Stimulated activated effector memory CD8-positive, alpha-beta T cell treated with anti-CD3 and anti-CD28 coated beads, Interleukin-12 subunit alpha, Interleukin-12 subunit beta, amount 100 ng/mL, for 72 hours (primary cell): ENCODE measurements around the gene APOBR.
"Not testable (repeated sequence)": the region's sequence is repeated elsewhere in the genome, so short reads cannot be mapped to it uniquely, and the experiment has no call there.

Experiments used
- ATAC-seq: fragments of 150-1000 bp; cut with Tn5 transposase; 2 replicates; pipeline ENCODE4 v1.10.0; 2021
- DNase-seq, 2 donors: peaks; one replicate each; pipeline ENCODE4 v3.0.0; 2021 to 2022; ENCODE audit warnings: low spot score in 2 of 2
- H3K27ac Mint-ChIP-seq: one replicate; pipeline ENCODE4 v1.8.0; 2022; ENCODE audit warnings: mild to moderate bottlenecking, mixed read lengths
- H3K36me3 Mint-ChIP-seq: one replicate; pipeline ENCODE4 v1.8.0; 2022; ENCODE audit warnings: mild to moderate bottlenecking, mixed read lengths
- H3K4me1 Mint-ChIP-seq: one replicate; pipeline ENCODE4 v1.8.0; 2022; ENCODE audit warnings: mixed read lengths
- H3K4me3 Mint-ChIP-seq: one replicate; pipeline ENCODE4 v1.8.0; 2022; ENCODE audit warnings: mild to moderate bottlenecking, mixed read lengths
- H3K9me3 Mint-ChIP-seq: one replicate; pipeline ENCODE4 v1.8.0; 2022; ENCODE audit warnings: mixed read lengths

The APOBR gene

GRCh38 chr16:28531777-28532744, 37.6 kb downstream of the APOBR start:
- Mint-ChIP-seq H3K9me3 (peaks cover 3% of the 10 kb centered on the region), H3K36me3 (no peaks in the 10 kb centered on the region), H3K4me1 (peaks cover 26% of the 10 kb centered on the region), H3K27ac (no peak overlapping the region), H3K4me3 (no peak overlapping the region)
- DNase-seq (no peak), ATAC-seq (no peak)

- Mint-ChIP-seq H3K4me3 (no peak overlapping the region), H3K4me1 (peaks cover 35% of the 10 kb centered on the region), H3K9me3 (peaks cover 3% of the 10 kb centered on the region), H3K27ac (no peak overlapping the region), H3K36me3 (no peaks in the 10 kb centered on the region)
- DNase-seq (no peak), ATAC-seq (no peak)
Measured at GRCh38 chr16:28532940-28533647, 38.7 kb downstream of the APOBR start.

- no peak for DNase-seq
- no peak for ATAC-seq
Measured at GRCh38 chr16:28534542-28535373, 40.3 kb downstream of the APOBR start.

GRCh38 chr16:28537076-28537475, 42.6 kb downstream of the APOBR start:
- DNase-seq: no peak
- H3K36me3 Mint-ChIP-seq: no peaks in the 10 kb centered on the region
- H3K27ac Mint-ChIP-seq: peak overlapping the region; percentile 77
- H3K9me3 Mint-ChIP-seq: peaks cover 3% of the 10 kb centered on the region
- H3K4me1 Mint-ChIP-seq: peaks cover 33% of the 10 kb centered on the region
- no peak overlapping the region for H3K4me3 Mint-ChIP-seq
- ATAC-seq: no peak

More at GRCh38 chr16:28534542-28535373, 40.3 kb downstream of the APOBR start:
- no peaks in the 10 kb centered on the region for H3K36me3 Mint-ChIP-seq
- peaks cover 3% of the 10 kb centered on the region for H3K9me3 Mint-ChIP-seq
- peaks cover 36% of the 10 kb centered on the region for H3K4me1 Mint-ChIP-seq
- H3K27ac Mint-ChIP-seq: peak overlapping the region; percentile 89
- H3K4me3 Mint-ChIP-seq: peak overlapping the region; percentile 36

GRCh38 chr16:28537964-28538732, 43.7 kb downstream of the APOBR start:
- Mint-ChIP-seq H3K9me3 (peaks cover 3% of the 10 kb centered on the region), H3K36me3 (no peaks in the 10 kb centered on the region), H3K4me3 (no peak overlapping the region), H3K27ac (peak overlapping the region; percentile 5), H3K4me1 (peaks cover 31% of the 10 kb centered on the region)
- no peak for ATAC-seq
- no peak for DNase-seq

GRCh38 chr16:28538733-28539596, 44.5 kb downstream of the APOBR start, which contains the start of gene NUPR1:
Gene NUPR1, minus strand, starts transcription at chr16:28538974. Its CDS starts 67 bp downstream, at chr16:28538907.
- DNase-seq: no peak
- peak within 1 kb of the TSS; percentile 5 for H3K27ac Mint-ChIP-seq

DNA sequence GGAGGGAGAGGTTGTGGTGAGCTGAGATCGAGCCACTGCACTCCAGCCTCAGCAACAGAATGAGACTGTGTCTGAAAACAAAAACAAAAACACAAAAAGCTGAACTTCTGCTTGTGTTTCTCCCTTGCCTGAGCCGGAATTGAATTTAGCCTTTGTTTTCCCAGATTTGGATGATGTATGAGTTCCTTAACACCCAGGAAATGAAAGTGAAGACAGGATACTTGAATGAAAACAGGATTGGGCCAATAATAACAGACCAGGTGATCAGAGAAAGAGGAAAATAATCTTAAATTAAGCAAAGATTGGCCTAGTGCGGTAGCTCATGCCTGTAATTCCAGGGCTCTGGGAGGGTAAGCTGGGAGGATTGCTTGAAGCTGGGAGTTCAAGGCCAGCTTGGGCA, 45.9 kb downstream of the APOBR start:
- DNase-seq (no peak), ATAC-seq (no peak)
- H3K4me1 Mint-ChIP-seq: peaks cover 18% of the 10 kb centered on the region
- no peaks in the 10 kb centered on the region for H3K36me3 Mint-ChIP-seq
- H3K9me3 Mint-ChIP-seq: peaks cover 3% of the 10 kb centered on the region
- H3K4me3 Mint-ChIP-seq: no peak overlapping the region
- H3K27ac Mint-ChIP-seq: no peak overlapping the region

More at GRCh38 chr16:28538733-28539596, 44.5 kb downstream of the APOBR start, which contains the start of gene NUPR1:
- H3K4me1 Mint-ChIP-seq: peaks cover 31% of the 10 kb centered on the region
- no peak within 1 kb of the TSS for H3K4me3 Mint-ChIP-seq
- no peaks in the 10 kb centered on the region for H3K36me3 Mint-ChIP-seq
- H3K9me3 Mint-ChIP-seq: peaks cover 3% of the 10 kb centered on the region
- no peak for ATAC-seq

DNA sequence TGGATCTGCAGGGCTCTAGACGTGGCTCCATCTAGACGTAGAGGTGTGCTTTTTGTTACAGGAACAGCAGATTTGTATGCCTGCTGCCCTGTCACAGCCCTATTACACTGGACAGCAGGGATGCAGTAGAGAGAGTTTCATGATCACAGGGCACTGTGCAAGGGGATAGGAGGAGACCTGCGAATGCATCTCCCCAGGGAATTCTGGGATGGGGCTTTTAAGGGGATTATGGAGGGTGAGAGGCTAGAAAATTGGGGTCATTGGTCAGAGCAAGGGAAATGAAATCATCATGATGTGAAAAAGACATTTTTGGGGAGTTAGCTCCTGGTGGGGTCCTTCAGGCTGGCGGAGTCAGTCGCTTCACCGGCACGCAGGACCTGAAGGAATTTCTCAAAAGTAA, 48.2 kb downstream of the APOBR start:
- ATAC-seq: no peak
- H3K9me3 Mint-ChIP-seq: no peaks in the 10 kb centered on the region

DNA sequence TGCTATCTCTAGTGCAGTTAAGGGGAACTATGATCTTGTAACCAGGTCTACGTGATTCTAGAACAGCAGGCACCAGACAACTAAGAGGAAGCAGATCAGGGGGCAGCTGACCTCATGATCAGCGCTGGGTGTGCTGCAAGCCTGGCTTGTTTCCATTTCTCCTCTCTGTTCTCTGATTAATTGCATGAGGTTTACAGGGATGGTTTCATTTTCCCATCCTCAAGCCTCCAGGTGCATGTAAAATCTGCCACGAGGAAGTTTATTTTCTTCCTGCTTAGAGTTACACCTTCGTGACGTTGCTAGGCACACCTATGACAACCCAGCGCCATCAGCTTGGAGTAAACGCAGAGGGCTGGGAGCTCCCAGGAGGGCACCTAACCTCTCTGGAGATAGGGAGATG, 48.6 kb downstream of the APOBR start:
- H3K36me3 Mint-ChIP-seq: no peaks in the 10 kb centered on the region
- no peak overlapping the region for H3K27ac Mint-ChIP-seq
- peaks cover under 1% of the 10 kb centered on the region for H3K4me1 Mint-ChIP-seq
- H3K4me3 Mint-ChIP-seq: no peak overlapping the region
- ATAC-seq: no peak
- no peak for DNase-seq
- H3K9me3 Mint-ChIP-seq: no peaks in the 10 kb centered on the region

More for the DNA sequence above, 48.2 kb downstream of the APOBR start:
- no peak for DNase-seq
- no peak overlapping the region for H3K27ac Mint-ChIP-seq
- no peak overlapping the region for H3K4me3 Mint-ChIP-seq
- peaks cover 4% of the 10 kb centered on the region for H3K4me1 Mint-ChIP-seq
- no peaks in the 10 kb centered on the region for H3K36me3 Mint-ChIP-seq

DNA sequence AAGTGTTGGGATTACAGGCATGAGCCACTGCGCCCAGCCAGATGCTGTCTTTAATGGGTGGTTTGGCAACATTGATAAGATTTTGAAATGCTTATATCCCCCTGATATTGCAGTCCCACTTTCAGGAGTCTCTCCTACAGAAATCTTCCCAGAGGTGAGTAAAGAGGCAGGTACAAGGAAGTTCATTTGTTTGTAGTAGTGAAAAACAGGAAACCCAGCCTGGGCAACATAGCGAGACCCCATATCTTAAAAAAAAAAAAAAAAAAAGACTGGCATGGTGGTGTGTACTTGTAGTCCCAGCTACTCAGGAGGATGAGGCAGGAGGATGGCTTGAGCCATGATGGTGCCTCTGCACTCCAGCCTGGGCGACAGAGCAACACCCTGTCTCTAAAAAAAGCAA, 50.6 kb downstream of the APOBR start:
- Mint-ChIP-seq H3K4me1 (no peaks in the 10 kb centered on the region), H3K9me3 (no peaks in the 10 kb centered on the region), H3K36me3 (no peaks in the 10 kb centered on the region), H3K4me3 (no peak overlapping the region), H3K27ac (no peak overlapping the region)
- no peak for ATAC-seq
- no peak for DNase-seq

GRCh38 chr16:28545964-28546363, 51.5 kb downstream of the APOBR start:
- ATAC-seq, DNase-seq, H3K4me1 Mint-ChIP-seq, H3K27ac Mint-ChIP-seq, H3K36me3 Mint-ChIP-seq, H3K4me3 Mint-ChIP-seq, H3K9me3 Mint-ChIP-seq: not testable (repeated sequence)

DNA sequence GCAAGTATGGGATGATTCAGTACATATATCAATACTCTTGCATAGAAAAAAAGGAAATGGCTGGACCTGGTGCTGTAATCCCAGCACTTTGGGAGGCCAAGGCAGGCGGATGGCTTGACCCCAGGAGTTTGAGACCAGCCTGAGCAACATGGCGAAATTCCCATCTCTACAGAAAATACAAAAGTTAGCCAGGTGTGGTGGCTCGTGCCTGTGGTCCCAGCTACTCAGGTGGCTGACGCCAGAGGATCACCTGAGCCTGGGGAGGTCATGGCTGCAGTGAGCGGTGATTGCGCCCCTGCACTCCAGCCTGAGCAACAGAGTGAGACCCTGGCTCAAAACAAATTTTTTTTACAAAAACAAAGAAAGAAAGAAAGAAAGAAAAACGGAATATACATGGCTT, 52.2 kb downstream of the APOBR start:
- H3K9me3 Mint-ChIP-seq: no peaks in the 10 kb centered on the region
- no peaks in the 10 kb centered on the region for H3K4me1 Mint-ChIP-seq
- ATAC-seq: no peak
- no peaks in the 10 kb centered on the region for H3K36me3 Mint-ChIP-seq
- no peak overlapping the region for H3K4me3 Mint-ChIP-seq
- H3K27ac Mint-ChIP-seq: no peak overlapping the region
- no peak for DNase-seq

DNA sequence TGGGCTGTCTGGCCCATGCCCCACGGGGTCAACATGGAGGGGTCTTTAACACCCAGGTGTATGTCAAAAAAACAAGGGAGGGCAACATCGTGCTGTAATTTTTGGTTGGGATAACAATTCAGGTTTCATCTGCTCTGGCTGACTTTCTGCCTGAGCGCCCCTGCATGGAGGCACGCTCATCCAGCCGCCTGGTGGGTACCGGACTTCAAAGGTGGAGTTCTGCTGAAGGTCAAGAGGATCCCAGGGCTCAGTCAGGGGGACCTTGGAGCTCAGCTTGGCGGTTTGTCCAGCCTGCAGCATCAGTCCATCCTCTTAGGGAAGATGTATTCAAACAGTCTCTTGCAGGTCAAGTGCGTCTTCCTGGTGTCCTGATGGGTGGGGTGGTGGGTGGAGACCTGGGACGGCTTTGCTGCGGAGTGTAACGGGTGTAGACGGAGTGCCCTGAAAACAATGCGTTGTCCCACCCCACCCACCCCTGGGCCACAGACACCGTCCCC, 53.9 kb downstream of the APOBR start:
- no peak overlapping the region for H3K4me3 Mint-ChIP-seq
- no peaks in the 10 kb centered on the region for H3K9me3 Mint-ChIP-seq
- ATAC-seq (no peak), DNase-seq (no peak)
- no peak overlapping the region for H3K27ac Mint-ChIP-seq
- H3K4me1 Mint-ChIP-seq: no peaks in the 10 kb centered on the region
- no peaks in the 10 kb centered on the region for H3K36me3 Mint-ChIP-seq
